Measurements from ENCODE around the gene ADGRG3. TPM values are rescaled to one million over a fixed set of nuclear protein-coding genes. Genes with fewer than 3 reads are reported as not detected.

The ADGRG3 gene
- total RNA-seq, 1 experiment from 2014 or later, result not detected

DNA sequence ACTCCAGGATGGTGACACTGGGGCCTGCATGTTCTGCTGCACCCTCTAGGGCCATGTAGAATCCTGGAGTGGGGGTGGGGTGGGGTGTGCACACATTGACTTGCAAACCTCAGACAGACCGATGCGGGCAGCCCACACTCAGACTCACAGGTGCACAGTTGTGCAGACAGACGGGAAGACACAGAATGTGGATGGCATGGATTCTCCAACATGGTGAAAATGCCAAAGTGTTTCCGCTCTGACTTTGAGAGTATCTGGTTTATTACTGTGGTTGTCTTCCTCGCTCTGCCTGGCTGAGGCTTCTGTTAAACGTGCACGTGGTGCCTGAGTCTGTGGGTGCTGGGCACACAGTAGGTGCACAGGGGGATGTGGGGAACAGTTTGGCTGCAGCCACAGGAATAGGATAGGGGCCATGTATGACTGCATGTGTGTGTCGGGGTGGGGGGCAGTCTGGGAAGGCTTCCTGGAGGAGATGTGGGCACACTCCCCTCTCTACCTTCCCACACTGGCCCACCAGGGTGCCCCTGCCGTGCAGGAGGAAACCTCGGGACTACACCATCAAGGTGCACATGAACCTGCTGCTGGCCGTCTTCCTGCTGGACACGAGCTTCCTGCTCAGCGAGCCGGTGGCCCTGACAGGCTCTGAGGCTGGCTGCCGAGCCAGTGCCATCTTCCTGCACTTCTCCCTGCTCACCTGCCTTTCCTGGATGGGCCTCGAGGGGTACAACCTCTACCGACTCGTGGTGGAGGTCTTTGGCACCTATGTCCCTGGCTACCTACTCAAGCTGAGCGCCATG is 9.0 kb upstream of the ADGRG3 start:
- POLR2A ChIA-PET, result no interaction called here
- CTCF ChIA-PET, result no interaction called here
- H3K79me2 ChIP-seq (ENCODE audit: insufficient read depth, low read length), result no peaks in the 10 kb centered on the region
- RAD21 ChIA-PET (ENCODE audit: low non-redundant PET in 1 of 2, low total read pairs in 2 of 2, uncharacterized antibody in 2 of 2, unreplicated experiment in 2 of 2), result no interaction called here
- no peaks in the 10 kb centered on the region for H4K20me1 ChIP-seq (ENCODE audit: insufficient read depth)
- H3K9me2 ChIP-seq (ENCODE audit: insufficient read depth), result no peaks in the 10 kb centered on the region
- H3K4me1 ChIP-seq (ENCODE audit: control insufficient read depth in 1 of 2, insufficient read depth in 2 of 2, low read length in 2 of 2), result no peaks in the 10 kb centered on the region
- no peaks in the 10 kb centered on the region for H3K9me3 ChIP-seq (ENCODE audit: control insufficient read depth in 1 of 2, insufficient read depth in 1 of 2, low read depth in 1 of 2, low read length in 2 of 2)
- no peaks in the 10 kb centered on the region for H3K27me3 ChIP-seq (ENCODE audit: insufficient read depth, low read length)
- H2AFZ ChIP-seq (ENCODE audit: low read depth, low read length, poor library complexity, severe bottlenecking), result no peak overlapping the region
- TF ChIP-seq POLR2A (IDR thresholded peaks at IDR 0.05; ENCODE audit: borderline replicate concordance, extremely low read depth, insufficient read depth, insufficient read length) (no peak), EZH2phosphoT487 (IDR thresholded peaks at IDR 0.05; ENCODE audit: borderline replicate concordance) (no peak), YY1 (IDR thresholded peaks at IDR 0.05; ENCODE audit: extremely low read depth, insufficient replicate concordance, low read depth, low read length) (no peak), CBX3 (IDR thresholded peaks at IDR 0.05; ENCODE audit: low read depth) (no peak), EZH2 (IDR thresholded peaks at IDR 0.05) (no peak), ZFX (IDR thresholded peaks at IDR 0.05) (no peak), POLR2AphosphoS5 (IDR thresholded peaks at IDR 0.05; ENCODE audit: low read depth, low read length) (no peak), ZNF274 (IDR thresholded peaks at IDR 0.05; ENCODE audit: low read depth, low read length) (no peak), SRF (IDR thresholded peaks at IDR 0.05; ENCODE audit: low read depth) (no peak), SP1 (IDR thresholded peaks at IDR 0.05; ENCODE audit: low read depth) (no peak)
- TF ChIP-seq, protein P1, sequence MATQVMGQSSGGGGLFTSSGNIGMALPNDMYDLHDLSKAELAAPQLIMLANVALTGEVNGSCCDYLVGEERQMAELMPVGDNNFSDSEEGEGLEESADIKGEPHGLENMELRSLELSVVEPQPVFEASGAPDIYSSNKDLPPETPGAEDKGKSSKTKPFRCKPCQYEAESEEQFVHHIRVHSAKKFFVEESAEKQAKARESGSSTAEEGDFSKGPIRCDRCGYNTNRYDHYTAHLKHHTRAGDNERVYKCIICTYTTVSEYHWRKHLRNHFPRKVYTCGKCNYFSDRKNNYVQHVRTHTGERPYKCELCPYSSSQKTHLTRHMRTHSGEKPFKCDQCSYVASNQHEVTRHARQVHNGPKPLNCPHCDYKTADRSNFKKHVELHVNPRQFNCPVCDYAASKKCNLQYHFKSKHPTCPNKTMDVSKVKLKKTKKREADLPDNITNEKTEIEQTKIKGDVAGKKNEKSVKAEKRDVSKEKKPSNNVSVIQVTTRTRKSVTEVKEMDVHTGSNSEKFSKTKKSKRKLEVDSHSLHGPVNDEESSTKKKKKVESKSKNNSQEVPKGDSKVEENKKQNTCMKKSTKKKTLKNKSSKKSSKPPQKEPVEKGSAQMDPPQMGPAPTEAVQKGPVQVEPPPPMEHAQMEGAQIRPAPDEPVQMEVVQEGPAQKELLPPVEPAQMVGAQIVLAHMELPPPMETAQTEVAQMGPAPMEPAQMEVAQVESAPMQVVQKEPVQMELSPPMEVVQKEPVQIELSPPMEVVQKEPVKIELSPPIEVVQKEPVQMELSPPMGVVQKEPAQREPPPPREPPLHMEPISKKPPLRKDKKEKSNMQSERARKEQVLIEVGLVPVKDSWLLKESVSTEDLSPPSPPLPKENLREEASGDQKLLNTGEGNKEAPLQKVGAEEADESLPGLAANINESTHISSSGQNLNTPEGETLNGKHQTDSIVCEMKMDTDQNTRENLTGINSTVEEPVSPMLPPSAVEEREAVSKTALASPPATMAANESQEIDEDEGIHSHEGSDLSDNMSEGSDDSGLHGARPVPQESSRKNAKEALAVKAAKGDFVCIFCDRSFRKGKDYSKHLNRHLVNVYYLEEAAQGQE (IDR thresholded peaks at IDR 0.05; ENCODE audit: low read depth), result no peak
- H3K4me2 ChIP-seq (ENCODE audit: low read length), result no peak overlapping the region
- BruUV-seq (replicated peaks), result no TSS peak
- H3K9ac ChIP-seq (ENCODE audit: low read length), result no peak overlapping the region
- H3K36me3 ChIP-seq (ENCODE audit: control insufficient read depth in 1 of 2, insufficient read depth in 2 of 2, low read length in 2 of 2), result no peaks in the 10 kb centered on the region; a peak in 1 of 4 replicates
- DNase-seq (ENCODE audit: low read depth, low spot score) (no peak), ATAC-seq (no peak)
- no peak overlapping the region for H3K4me3 ChIP-seq (replicated peaks in 1 of 2; ENCODE audit: low read depth in 1 of 2, low read length in 2 of 2)
- no peak overlapping the region for H3K27ac ChIP-seq (ENCODE audit: low read depth, low read length)
- intact Hi-C loops (cut with micrococcal nuclease), result no loop called here

Measured in HCT116 (cell line).